ENCODE results near the gene GNB1.

The GNB1 gene

GRCh38 chr1:1799716-1800115 lies 91.2 kb downstream of the GNB1 start:
- TF ChIP-seq TCF12 (IDR thresholded peaks at IDR 0.05; ENCODE audit: low read depth) (no peak), YY1 (IDR thresholded peaks at IDR 0.05; ENCODE audit: low read depth) (no peak)

- TF ChIP-seq TCF12 (IDR thresholded peaks at IDR 0.05; ENCODE audit: low read depth) (no peak), EP300 (IDR thresholded peaks at IDR 0.05; ENCODE audit: borderline replicate concordance) (no peak), FOXM1 (IDR thresholded peaks at IDR 0.05; ENCODE audit: borderline replicate concordance, low read depth) (no peak), USF1 (IDR thresholded peaks at IDR 0.05) (no peak), NFIC (IDR thresholded peaks at IDR 0.05) (no peak), CREB1 (IDR thresholded peaks at IDR 0.05; ENCODE audit: low read depth) (no peak), ZBTB7A (IDR thresholded peaks at IDR 0.05; ENCODE audit: low read depth) (no peak), RAD21 (IDR thresholded peaks at IDR 0.05; ENCODE audit: low read depth) (no peak), CEBPB (IDR thresholded peaks at IDR 0.05) (no peak), TEAD4 (IDR thresholded peaks at IDR 0.05) (no peak), EGR1 (IDR thresholded peaks at IDR 0.05) (no peak), TAF1 (IDR thresholded peaks at IDR 0.05; ENCODE audit: low read depth) (no peak), REST (IDR thresholded peaks at IDR 0.05; ENCODE audit: low read depth) (no peak), YY1 (IDR thresholded peaks at IDR 0.05; ENCODE audit: low read depth) (no peak), MAX (IDR thresholded peaks at IDR 0.05) (no peak)
These were observed 93.1 kb downstream of the GNB1 start for GRCh38 chr1:1797731-1798341.

- peak; percentile 22; the same call in 1 of the 2 replicates for TF ChIP-seq RAD21 (IDR thresholded peaks at IDR 0.05; ENCODE audit: low read depth)
- no peak for TF ChIP-seq CREB1 (IDR thresholded peaks at IDR 0.05; ENCODE audit: low read depth)
- TF ChIP-seq FOXM1 (IDR thresholded peaks at IDR 0.05; ENCODE audit: borderline replicate concordance, low read depth), result no peak
- no peak for TF ChIP-seq TCF12 (IDR thresholded peaks at IDR 0.05; ENCODE audit: low read depth)
- no peak for TF ChIP-seq USF1 (IDR thresholded peaks at IDR 0.05)
- no peak for TF ChIP-seq CEBPB (IDR thresholded peaks at IDR 0.05)
- TF ChIP-seq YY1 (IDR thresholded peaks at IDR 0.05; ENCODE audit: low read depth), result no peak
- TF ChIP-seq EGR1 (IDR thresholded peaks at IDR 0.05), result no peak
These were observed 94.4 kb downstream of the GNB1 start for GRCh38 chr1:1796466-1796865.

GRCh38 chr1:1794999-1795398 lies 95.9 kb downstream of the GNB1 start:
- TF ChIP-seq CEBPB (IDR thresholded peaks at IDR 0.05) (no peak), NFIC (IDR thresholded peaks at IDR 0.05) (no peak), YY1 (IDR thresholded peaks at IDR 0.05; ENCODE audit: low read depth) (no peak), REST (IDR thresholded peaks at IDR 0.05; ENCODE audit: low read depth) (no peak), FOXM1 (IDR thresholded peaks at IDR 0.05; ENCODE audit: borderline replicate concordance, low read depth) (no peak), TEAD4 (IDR thresholded peaks at IDR 0.05) (no peak), RAD21 (IDR thresholded peaks at IDR 0.05; ENCODE audit: low read depth) (no peak), EGR1 (IDR thresholded peaks at IDR 0.05) (no peak)

- no peak for TF ChIP-seq RAD21 (IDR thresholded peaks at IDR 0.05; ENCODE audit: low read depth)
- TF ChIP-seq EP300 (IDR thresholded peaks at IDR 0.05; ENCODE audit: borderline replicate concordance), result no peak
- no peak for TF ChIP-seq YY1 (IDR thresholded peaks at IDR 0.05; ENCODE audit: low read depth)
- TF ChIP-seq CREB1 (IDR thresholded peaks at IDR 0.05; ENCODE audit: low read depth), result no peak
- TF ChIP-seq FOXM1 (IDR thresholded peaks at IDR 0.05; ENCODE audit: borderline replicate concordance, low read depth), result no peak
- TF ChIP-seq NFIC (IDR thresholded peaks at IDR 0.05), result no peak
- no peak for TF ChIP-seq EGR1 (IDR thresholded peaks at IDR 0.05)
- no peak for TF ChIP-seq USF1 (IDR thresholded peaks at IDR 0.05)
- no peak for TF ChIP-seq TCF12 (IDR thresholded peaks at IDR 0.05; ENCODE audit: low read depth)
- no peak for TF ChIP-seq CEBPB (IDR thresholded peaks at IDR 0.05)
- TF ChIP-seq MAX (IDR thresholded peaks at IDR 0.05), result no peak
- no peak for TF ChIP-seq TEAD4 (IDR thresholded peaks at IDR 0.05)
- TF ChIP-seq ZBTB7A (IDR thresholded peaks at IDR 0.05; ENCODE audit: low read depth), result no peak
- no peak for TF ChIP-seq REST (IDR thresholded peaks at IDR 0.05; ENCODE audit: low read depth)
- no peak for TF ChIP-seq TAF1 (IDR thresholded peaks at IDR 0.05; ENCODE audit: low read depth)
These were observed 97.2 kb downstream of the GNB1 start for GRCh38 chr1:1793481-1794244.
